ENCODE data around the gene ADCK1. TPM values are rescaled to one million over a fixed set of nuclear protein-coding genes. Genes with fewer than 3 reads are reported as not detected.

The ADCK1 gene
- total RNA-seq, 2 donors from 2014 or later, result 2.6 to 26.4 TPM

GRCh38 chr14:77866932-77867331 lies 67.0 kb downstream of the ADCK1 start:
- WGBS, 2 donors, result 93 to 100% methylated on average over 2 to 3 of the region's 3 CpGs
- Histone ChIP-seq H3K4me1 (peaks cover 6% of the 10 kb centered on the region), H3K9me3 (no peaks in the 10 kb centered on the region), H3K27me3 (no peaks in the 10 kb centered on the region), H3K4me3 (no peak overlapping the region), H3K36me3 (replicated peaks in 1 of 2; ENCODE audit: insufficient read depth in 1 of 2, low read depth in 2 of 2) (no peaks in the 10 kb centered on the region), H3K27ac (no peak overlapping the region)
- TF ChIP-seq POLR2A (IDR thresholded peaks at IDR 0.05), result no peak
- no peak for TF ChIP-seq CTCF (IDR thresholded peaks at IDR 0.05)
- DNase-seq (no peak), ATAC-seq (no peak)
- intact Hi-C loops (cut with DNase I), result loop anchor here (10.0 kb wide), 1 partner anchor 698 kb away; no protein-coding TSS in a partner anchor

GRCh38 chr14:77867476-77867875 lies 67.6 kb downstream of the ADCK1 start:
- H3K9me3 ChIP-seq, result no peaks in the 10 kb centered on the region
- peaks cover 6% of the 10 kb centered on the region for H3K4me1 ChIP-seq
- no peak overlapping the region for H3K27ac ChIP-seq
- no peaks in the 10 kb centered on the region for H3K36me3 ChIP-seq (replicated peaks in 1 of 2; ENCODE audit: insufficient read depth in 1 of 2, low read depth in 2 of 2)
- ATAC-seq (no peak), DNase-seq (no peak)
- no peaks in the 10 kb centered on the region for H3K27me3 ChIP-seq
- intact Hi-C loops (cut with DNase I), result loop anchor here (10.0 kb wide), 1 partner anchor 697 kb away; no protein-coding TSS in a partner anchor
- TF ChIP-seq POLR2A (IDR thresholded peaks at IDR 0.05) (no peak), CTCF (IDR thresholded peaks at IDR 0.05) (no peak)
- H3K4me3 ChIP-seq, result no peak overlapping the region
- WGBS, 2 donors, result 87 to 90% methylated on average over 7 of the region's 7 CpGs

GRCh38 chr14:77868552-77869285 lies 68.8 kb downstream of the ADCK1 start:
- no peak for TF ChIP-seq POLR2A (IDR thresholded peaks at IDR 0.05)
- no peak for TF ChIP-seq CTCF (IDR thresholded peaks at IDR 0.05)
- H3K9me3 ChIP-seq, result no peaks in the 10 kb centered on the region
- H3K27me3 ChIP-seq, result no peaks in the 10 kb centered on the region
- no peak for ATAC-seq
- H3K4me3 ChIP-seq, result no peak overlapping the region
- 89 to 90% methylated on average over 12 to 13 of the region's 13 CpGs for WGBS, 2 donors
- H3K4me1 ChIP-seq, result peaks cover 18% of the 10 kb centered on the region
- no peak for DNase-seq
- intact Hi-C loops (cut with DNase I), result loop anchor here (10.0 kb wide), 1 partner anchor 696 kb away; no protein-coding TSS in a partner anchor
- H3K27ac ChIP-seq, result no peak overlapping the region
- no peaks in the 10 kb centered on the region for H3K36me3 ChIP-seq (replicated peaks in 1 of 2; ENCODE audit: insufficient read depth in 1 of 2, low read depth in 2 of 2)

GRCh38 chr14:77869340-77869739 lies 69.4 kb downstream of the ADCK1 start:
- ATAC-seq (no peak), DNase-seq (no peak)
- no peak for TF ChIP-seq POLR2A (IDR thresholded peaks at IDR 0.05)
- no peak for TF ChIP-seq CTCF (IDR thresholded peaks at IDR 0.05)
- intact Hi-C loops (cut with DNase I), result loop anchor here (10.0 kb wide), 1 partner anchor 695 kb away; no protein-coding TSS in a partner anchor
- H3K4me3 ChIP-seq, result no peak overlapping the region
- H3K4me1 ChIP-seq, result peaks cover 15% of the 10 kb centered on the region
- H3K36me3 ChIP-seq (replicated peaks in 1 of 2; ENCODE audit: insufficient read depth in 1 of 2, low read depth in 2 of 2), result no peaks in the 10 kb centered on the region
- no peaks in the 10 kb centered on the region for H3K27me3 ChIP-seq
- no peak overlapping the region for H3K27ac ChIP-seq
- no peaks in the 10 kb centered on the region for H3K9me3 ChIP-seq

GRCh38 chr14:77870646-77871045 lies 70.7 kb downstream of the ADCK1 start:
- no peak overlapping the region for H3K27ac ChIP-seq
- TF ChIP-seq POLR2A (IDR thresholded peaks at IDR 0.05), result no peak
- TF ChIP-seq CTCF (IDR thresholded peaks at IDR 0.05), result no peak
- no peak overlapping the region for H3K4me3 ChIP-seq
- no peaks in the 10 kb centered on the region for H3K27me3 ChIP-seq
- H3K4me1 ChIP-seq, result peaks cover 15% of the 10 kb centered on the region
- no peak for ATAC-seq
- 84 to 93% methylated on average over 3 to 4 of the region's 4 CpGs for WGBS, 2 donors
- no peak for DNase-seq
- no peaks in the 10 kb centered on the region for H3K36me3 ChIP-seq (replicated peaks in 1 of 2; ENCODE audit: insufficient read depth in 1 of 2, low read depth in 2 of 2)
- H3K9me3 ChIP-seq, result no peaks in the 10 kb centered on the region
- intact Hi-C loops (cut with DNase I), result no loop called here
